Ishikawa (cell line): ENCODE results near the gene RPL27.

ENCODE experiments used
- CEBPB ChIP-seq: IDR thresholded peaks from 2 replicates; pipeline ENCODE4 v1.6.1; 2012
- CREB1 ChIP-seq: IDR thresholded peaks from 2 replicates; pipeline ENCODE4 v1.6.1; 2012; ENCODE audit warnings: low read depth
- EGR1 ChIP-seq: IDR thresholded peaks from 2 replicates; pipeline ENCODE4 v1.6.1; 2012
- EP300 ChIP-seq: IDR thresholded peaks from 2 replicates; pipeline ENCODE4 v1.6.1; 2012; ENCODE audit warnings: borderline replicate concordance
- FOXM1 ChIP-seq: IDR thresholded peaks from 2 replicates; pipeline ENCODE4 v1.6.1; 2012; ENCODE audit warnings: low read depth, borderline replicate concordance
- NFIC ChIP-seq: IDR thresholded peaks from 2 replicates; pipeline ENCODE4 v1.6.1; 2012
- RAD21 ChIP-seq: IDR thresholded peaks from 2 replicates; pipeline ENCODE4 v1.6.1; 2012; ENCODE audit warnings: low read depth
- REST ChIP-seq: IDR thresholded peaks from 2 replicates; pipeline ENCODE4 v1.6.1; 2012; ENCODE audit warnings: low read depth, mild to moderate bottlenecking
- TAF1 ChIP-seq: IDR thresholded peaks from 2 replicates; pipeline ENCODE4 v1.6.1; 2012; ENCODE audit warnings: low read depth, mild to moderate bottlenecking
- TCF12 ChIP-seq: IDR thresholded peaks from 2 replicates; pipeline ENCODE4 v1.6.1; 2012; ENCODE audit warnings: low read depth
- TEAD4 ChIP-seq: IDR thresholded peaks from 2 replicates; pipeline ENCODE4 v1.6.1; 2012
- USF1 ChIP-seq: IDR thresholded peaks from 2 replicates; pipeline ENCODE4 v1.6.1; 2012
- YY1 ChIP-seq: IDR thresholded peaks from 2 replicates; pipeline ENCODE4 v1.6.1; 2012; ENCODE audit warnings: low read depth
- ZBTB7A ChIP-seq: IDR thresholded peaks from 2 replicates; pipeline ENCODE4 v1.6.1; 2012; ENCODE audit warnings: low read depth
- TF ChIP-seq, protein P1 (sequence below): IDR thresholded peaks from 2 replicates; pipeline ENCODE4 v1.6.1; 2012

RPL27 gene

DNA sequence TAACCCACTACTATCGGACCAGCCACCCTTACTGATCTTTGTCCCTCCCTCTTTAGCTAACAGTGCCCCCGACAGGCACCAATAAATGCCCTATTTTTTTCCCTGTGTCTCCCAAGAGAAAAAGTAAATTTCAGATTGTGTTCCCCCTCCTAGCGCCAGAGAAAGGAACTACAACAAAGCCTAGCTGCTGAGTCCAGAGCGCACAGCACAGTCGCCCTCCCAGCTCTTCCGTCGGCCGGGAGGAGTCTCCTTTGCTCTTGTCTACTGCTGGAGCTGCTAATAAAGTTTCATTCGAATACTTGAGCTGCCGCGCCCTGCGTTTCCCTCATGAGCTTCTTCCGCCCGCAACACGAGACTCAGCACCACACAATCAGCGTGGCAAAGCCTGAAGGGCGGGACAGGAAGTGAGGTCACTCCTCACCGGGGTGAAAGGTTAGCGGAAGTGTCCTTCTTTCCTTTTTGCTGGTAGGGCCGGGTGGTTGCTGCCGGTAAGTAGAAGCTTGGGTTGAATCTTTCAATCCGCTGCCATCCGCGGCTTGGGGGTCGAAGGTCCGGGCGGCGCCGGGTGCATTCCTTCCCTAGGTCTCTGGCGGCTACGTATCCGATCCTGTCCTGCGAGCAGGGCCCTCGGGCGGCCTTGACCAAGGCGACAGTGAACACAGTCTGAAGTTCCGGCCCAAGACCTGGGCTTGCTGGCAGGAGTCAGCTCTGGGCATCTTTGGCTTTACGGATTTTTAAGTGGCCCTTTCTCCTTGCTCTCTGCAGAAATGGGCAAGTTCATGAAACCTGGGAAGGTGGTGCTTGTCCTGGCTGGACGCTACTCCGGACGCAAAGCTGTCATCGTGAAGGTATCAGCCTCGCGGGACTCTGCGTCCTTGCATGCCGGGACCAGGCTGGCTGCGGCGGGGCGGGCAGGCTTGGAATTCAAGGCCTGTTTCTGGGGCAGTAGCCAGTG lies at the start of gene RPL27:
Gene RPL27 (plus strand): TSS at position 436 of the 955 bp plus-strand sequence. CDS start 332 bp downstream, at position 768.
- TF ChIP-seq REST (no peak), ZBTB7A (no peak), YY1 (peak; percentile 69), USF1 (peak; percentile 85), RAD21 (peak; percentile 64), FOXM1 (0 out of 2 replicates have a peak, but pooled peaks have one; percentile 66), TEAD4 (peak; percentile 91), CEBPB (peak; percentile 39; the same call in 1 of the 2 replicates), EP300 (peak; percentile 50; the same call in 1 of the 2 replicates), CREB1 (peak; percentile 87), NFIC (peak; percentile 26; the same call in 1 of the 2 replicates), EGR1 (peak; percentile 26; the same call in 1 of the 2 replicates), TCF12 (peak; percentile 88), TAF1 (peak; percentile 99)
- TF ChIP-seq, protein P1, sequence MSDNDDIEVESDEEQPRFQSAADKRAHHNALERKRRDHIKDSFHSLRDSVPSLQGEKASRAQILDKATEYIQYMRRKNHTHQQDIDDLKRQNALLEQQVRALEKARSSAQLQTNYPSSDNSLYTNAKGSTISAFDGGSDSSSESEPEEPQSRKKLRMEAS, result peak; percentile 93

GRCh38 chr17:42950044-42950783 lies 48.0 kb upstream of the RPL27 start:
- TF ChIP-seq TCF12, result no peak
- TF ChIP-seq TEAD4, result no peak
- TF ChIP-seq TAF1, result no peak
- TF ChIP-seq CEBPB, result no peak
- no peak for TF ChIP-seq RAD21
- no peak for TF ChIP-seq EP300
- no peak for TF ChIP-seq FOXM1
- no peak for TF ChIP-seq YY1
- no peak for TF ChIP-seq CREB1
- no peak for TF ChIP-seq REST

- TF ChIP-seq USF1, result no peak
- no peak for TF ChIP-seq TCF12
- TF ChIP-seq ZBTB7A, result no peak
- no peak for TF ChIP-seq CREB1
- TF ChIP-seq CEBPB, result no peak
- TF ChIP-seq, protein P1, result no peak
- no peak for TF ChIP-seq FOXM1
- no peak for TF ChIP-seq NFIC
- TF ChIP-seq TAF1, result no peak
Observed at GRCh38 chr17:42953669-42954068, 44.5 kb upstream of the RPL27 start.

DNA sequence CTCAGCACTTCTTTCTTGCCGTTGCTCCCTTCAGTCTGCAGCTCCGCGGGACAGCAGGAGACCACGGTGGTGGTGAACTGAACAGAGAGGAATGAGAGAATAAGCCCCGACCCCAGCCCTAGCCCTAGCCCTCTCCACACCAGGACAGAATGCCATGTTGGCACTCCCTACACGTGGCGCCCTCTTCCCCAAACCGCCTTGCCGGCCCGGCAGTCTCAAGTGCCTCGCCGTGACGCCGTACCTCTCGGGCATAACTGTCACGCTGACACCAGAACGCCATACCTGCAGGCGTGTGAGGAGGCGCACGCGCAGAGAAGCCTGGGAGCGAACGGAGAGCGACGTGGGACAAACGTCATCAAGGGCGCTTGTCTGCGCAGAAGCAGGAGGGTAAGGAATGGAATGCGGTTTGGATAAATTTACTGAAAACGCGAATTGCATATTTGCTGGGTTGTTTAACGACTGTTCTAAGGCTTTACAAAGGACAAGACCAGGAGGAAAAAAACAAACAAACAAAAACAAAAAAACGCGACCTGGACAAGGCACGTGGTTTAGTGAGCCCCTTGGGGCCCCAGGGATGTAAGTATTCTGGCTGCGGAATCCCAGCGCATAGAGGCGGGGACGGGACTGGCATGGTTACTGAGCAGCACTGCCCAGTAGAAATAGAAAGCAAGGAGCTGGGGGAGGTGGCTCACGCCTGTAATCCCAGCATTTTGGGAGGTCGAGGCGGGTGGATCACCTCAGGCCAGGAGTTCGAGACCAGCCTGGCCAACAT lies 33.9 kb upstream of the RPL27 start, which contains the start of gene AARSD1:
Gene AARSD1 (minus strand): TSS at position 294 of the 772 bp plus-strand sequence. CDS start 14 bp downstream, at position 280.
- TF ChIP-seq FOXM1, result no peak
- peak; percentile 94 for TF ChIP-seq YY1
- TF ChIP-seq ZBTB7A, result 0 out of 2 replicates have a peak, but pooled peaks have one; percentile 28
- TF ChIP-seq, protein P1, result peak; percentile 97
- peak; percentile 53; the same call in 1 of the 2 replicates for TF ChIP-seq TCF12
- no peak for TF ChIP-seq RAD21
- TF ChIP-seq TEAD4, result peak; percentile 75
- peak; percentile 87 for TF ChIP-seq TAF1
- 0 out of 2 replicates have a peak, but pooled peaks have one; percentile 15 for TF ChIP-seq EP300
- TF ChIP-seq CEBPB, result no peak
- no peak for TF ChIP-seq EGR1
- TF ChIP-seq USF1, result peak; percentile 28; the same call in 1 of the 2 replicates
- TF ChIP-seq CREB1, result peak; percentile 89
- TF ChIP-seq NFIC, result no peak
